ENCODE measurements around the gene GRAP.
"Not testable (repeated sequence)": the region's sequence is repeated elsewhere in the genome, so short reads cannot be mapped to it uniquely, and the experiment has no call there.

DNA sequence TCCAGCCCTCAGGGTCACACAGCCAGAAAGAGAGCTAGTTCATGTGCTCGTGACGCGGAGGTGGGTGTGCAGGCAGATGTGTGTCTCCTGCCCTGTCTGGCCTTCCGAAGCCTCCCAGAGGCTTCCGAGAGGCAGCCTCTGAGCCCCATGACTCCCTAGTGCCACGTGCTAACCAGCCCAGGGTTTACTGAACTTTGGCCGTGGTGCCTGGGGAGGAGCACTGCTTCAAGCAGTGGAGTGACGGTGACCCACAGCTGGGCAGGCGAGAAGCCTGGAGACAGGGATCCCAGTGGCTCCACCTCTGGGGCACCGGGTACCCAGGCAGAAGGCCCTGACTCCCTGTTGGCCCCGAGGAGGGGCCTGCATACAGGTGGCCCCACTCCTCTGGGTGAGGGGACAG lies 18.1 kb downstream of the GRAP start:
- TF ChIP-seq POLR2A (IDR thresholded peaks at IDR 0.05) = not testable (repeated sequence)
- TF ChIP-seq, protein P1, sequence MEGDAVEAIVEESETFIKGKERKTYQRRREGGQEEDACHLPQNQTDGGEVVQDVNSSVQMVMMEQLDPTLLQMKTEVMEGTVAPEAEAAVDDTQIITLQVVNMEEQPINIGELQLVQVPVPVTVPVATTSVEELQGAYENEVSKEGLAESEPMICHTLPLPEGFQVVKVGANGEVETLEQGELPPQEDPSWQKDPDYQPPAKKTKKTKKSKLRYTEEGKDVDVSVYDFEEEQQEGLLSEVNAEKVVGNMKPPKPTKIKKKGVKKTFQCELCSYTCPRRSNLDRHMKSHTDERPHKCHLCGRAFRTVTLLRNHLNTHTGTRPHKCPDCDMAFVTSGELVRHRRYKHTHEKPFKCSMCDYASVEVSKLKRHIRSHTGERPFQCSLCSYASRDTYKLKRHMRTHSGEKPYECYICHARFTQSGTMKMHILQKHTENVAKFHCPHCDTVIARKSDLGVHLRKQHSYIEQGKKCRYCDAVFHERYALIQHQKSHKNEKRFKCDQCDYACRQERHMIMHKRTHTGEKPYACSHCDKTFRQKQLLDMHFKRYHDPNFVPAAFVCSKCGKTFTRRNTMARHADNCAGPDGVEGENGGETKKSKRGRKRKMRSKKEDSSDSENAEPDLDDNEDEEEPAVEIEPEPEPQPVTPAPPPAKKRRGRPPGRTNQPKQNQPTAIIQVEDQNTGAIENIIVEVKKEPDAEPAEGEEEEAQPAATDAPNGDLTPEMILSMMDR (IDR thresholded peaks at IDR 0.05) = not testable (repeated sequence)
